Adrenal gland (tissue), 12 donors: ENCODE measurements around the gene TRAF2. TPM values are rescaled to one million over a fixed set of nuclear protein-coding genes. Genes with fewer than 3 reads are reported as not detected.
A peak's percentile ranks its signal among the peaks of the same experiment; 100 is the strongest.

Experiments
- DNase-seq, 7 donors: peaks; one replicate each; pipeline ENCODE4 v3.0.0-alpha.2; 2019 to 2020
- H3K27ac ChIP-seq, 5 donors: fragments of 200-600 bp; sonication (generic) in 4 of 5; 1 replicate in 3 of 5; 2 replicates in 2 of 5; pipeline versions ENCODE4 v1.5.1 to v1.8.0; 2016 to 2020; ENCODE audit warnings: mild to moderate bottlenecking in 1 of 5
- H3K27me3 ChIP-seq: fragments of 200-600 bp; 2 replicates; pipeline ENCODE4 v1.8.0; 2021
- H3K36me3 ChIP-seq, 2 donors: fragments of 200-600 bp; replicated peaks in 1 of 2; 1 replicate in 1 of 2; 2 replicates in 1 of 2; pipeline versions ENCODE4 v1.5.1 to v1.8.0; 2018 to 2022
- H3K4me1 ChIP-seq, 2 donors: fragments of 200-600 bp; replicated peaks in 1 of 2; 1 replicate in 1 of 2; 2 replicates in 1 of 2; pipeline versions ENCODE4 v1.5.1 to v1.8.0; 2018 to 2021
- H3K4me3 ChIP-seq, 4 donors: fragments of 200-600 bp; sonication (generic) in 3 of 4; one replicate each; pipeline ENCODE4 v1.5.1; 2016 to 2018
- H3K9me3 ChIP-seq, 3 donors: fragments of 200-600 bp; sonication (generic) in 1 of 3; replicated peaks in 1 of 3; 1 replicate in 2 of 3; 2 replicates in 1 of 3; pipeline versions ENCODE4 v1.5.1 to v1.8.0; 2016 to 2021
- POLR2A ChIP-seq, 2 donors: fragments of 450-650 bp; IDR thresholded peaks; one replicate each; pipeline ENCODE4 v1.6.1; 2017; ENCODE audit warnings: antibody characterized with exemption in 2 of 2, mild to moderate bottlenecking in 2 of 2, moderate library complexity in 1 of 2
- WGBS, 4 donors: extraction: QIAGEN DNeasy Blood & Tissue Kit in 2 of 4; methylation state at CpG; one replicate each; pipeline versions ENCODE4 v1.1.5 to v1.1.7; 2013 to 2017; 5-methylcytosine and 5-hydroxymethylcytosine counted together
- intact Hi-C, 2 donors: fragments of 100-400 bp; cut with DNase I; formaldehyde crosslinking; loops; one replicate each; pipeline versions ENCODE4 v1.14.1 to v1.15.0; 2022 to 2023
- polyA plus RNA-seq, 3 donors: library from polyadenylated mRNA; stranded (reverse); fragments of 200-250 nt in 2 of 3; fragments of 350-450 nt in 1 of 3; fragmentation: Illumina TruSeq in 1 of 3; extraction: RNeasy Lipid Tissue Mini Kit (QIAGEN cat#74804) in 1 of 3; gene quantifications; one replicate each; pipeline ENCODE4 v1.2.3, GENCODE V29; 2013 to 2014
- total RNA-seq, 9 donors: library from RNA; depleted of rRNA in 4 of 9; stranded (reverse); fragments of >200 nt in 4 of 9; fragments of 120-200 nt in 1 of 9; fragmentation: NEBNext Ultra II Directional in 1 of 9; extraction: Animal tissue kit (Norgen Biotek cat#: 25700) in 1 of 9; gene quantifications; one replicate each; pipeline versions ENCODE4 v1.1.0 to v1.2.4, GENCODE V29; 2013 to 2023
- TF ChIP-seq, protein P1 (sequence below), 6 experiments: fragments of 450-650 bp in 4 of 6; fragments of 200-600 bp in 2 of 6; sonication (generic) in 1 of 6; IDR thresholded peaks; 1 replicate in 5 of 6; 2 replicates in 1 of 6; pipeline versions ENCODE4 v1.5.1 to v1.8.0; 2016 to 2021; ENCODE audit warnings: antibody characterized with exemption in 6 of 6, mild to moderate bottlenecking in 2 of 6, moderate library complexity in 1 of 6
- donor health status: healthy with polysubstance abuse.
- donor health status: Bipolar disorder and iron deficiency.
- donor health status: DM: yes; HTN: yes; CAD: no.
- donor health status: DM: no; HTN: no; CAD: no.
- donor health status: DM: no; HTN: no; CAD: no.
- donor health status: DM: yes; HTN: yes; CAD: no.

Gene TRAF2
- total and polyA plus RNA-seq, 12 donors, result 3.4 to 24.7 (median 10.6) TPM

DNA sequence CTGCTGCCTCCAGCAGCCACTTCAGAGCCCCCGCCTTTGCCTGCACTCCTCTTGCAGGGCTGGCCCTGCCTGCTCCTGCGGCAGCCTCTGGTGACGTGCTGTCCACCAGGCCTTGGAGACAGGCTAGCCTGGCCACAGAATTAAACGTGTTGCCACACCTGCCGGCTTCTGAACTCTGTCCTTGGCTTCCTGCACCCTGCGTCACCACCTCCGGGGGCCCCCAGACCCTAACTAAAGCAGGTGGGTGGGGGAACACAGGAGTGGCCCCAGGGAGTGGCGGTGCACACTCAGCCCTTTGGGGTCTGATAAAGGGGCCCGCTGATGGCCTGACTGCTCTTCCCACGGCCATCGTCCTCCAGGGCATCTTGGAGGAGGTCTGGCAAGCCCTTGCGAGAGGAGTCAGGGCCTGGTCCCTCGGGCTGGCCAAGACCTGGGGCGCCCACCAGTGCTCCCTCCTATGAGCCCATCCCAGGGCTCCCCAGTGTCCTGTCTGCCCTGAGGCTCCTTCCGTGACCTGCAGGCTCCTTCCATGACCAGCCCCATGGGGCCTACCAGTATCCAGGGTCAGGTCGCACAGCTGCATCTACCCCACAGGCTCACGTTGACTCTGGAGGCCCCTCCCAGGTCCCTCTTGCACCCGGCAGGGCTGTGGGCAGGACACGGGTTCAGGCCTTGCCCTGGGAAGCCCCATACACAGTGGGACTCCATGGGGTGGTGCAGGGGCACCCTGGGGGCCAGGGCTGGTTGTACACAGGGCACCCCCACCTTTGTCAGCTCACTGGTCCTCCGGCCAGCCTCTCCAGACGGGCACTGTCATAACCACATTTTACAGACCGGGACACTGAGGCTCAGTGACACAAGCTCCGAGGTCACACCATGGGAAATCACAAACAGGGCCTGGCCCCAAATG, 35.2 kb upstream of the TRAF2 start:
- H3K27ac ChIP-seq, result peak overlapping the region in 1 of 5 donors; percentile 62
- H3K4me3 ChIP-seq, result no peak overlapping the region
- TF ChIP-seq POLR2A (IDR thresholded peaks at IDR 0.05), result no peak
- TF ChIP-seq, protein P1, sequence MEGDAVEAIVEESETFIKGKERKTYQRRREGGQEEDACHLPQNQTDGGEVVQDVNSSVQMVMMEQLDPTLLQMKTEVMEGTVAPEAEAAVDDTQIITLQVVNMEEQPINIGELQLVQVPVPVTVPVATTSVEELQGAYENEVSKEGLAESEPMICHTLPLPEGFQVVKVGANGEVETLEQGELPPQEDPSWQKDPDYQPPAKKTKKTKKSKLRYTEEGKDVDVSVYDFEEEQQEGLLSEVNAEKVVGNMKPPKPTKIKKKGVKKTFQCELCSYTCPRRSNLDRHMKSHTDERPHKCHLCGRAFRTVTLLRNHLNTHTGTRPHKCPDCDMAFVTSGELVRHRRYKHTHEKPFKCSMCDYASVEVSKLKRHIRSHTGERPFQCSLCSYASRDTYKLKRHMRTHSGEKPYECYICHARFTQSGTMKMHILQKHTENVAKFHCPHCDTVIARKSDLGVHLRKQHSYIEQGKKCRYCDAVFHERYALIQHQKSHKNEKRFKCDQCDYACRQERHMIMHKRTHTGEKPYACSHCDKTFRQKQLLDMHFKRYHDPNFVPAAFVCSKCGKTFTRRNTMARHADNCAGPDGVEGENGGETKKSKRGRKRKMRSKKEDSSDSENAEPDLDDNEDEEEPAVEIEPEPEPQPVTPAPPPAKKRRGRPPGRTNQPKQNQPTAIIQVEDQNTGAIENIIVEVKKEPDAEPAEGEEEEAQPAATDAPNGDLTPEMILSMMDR (IDR thresholded peaks at IDR 0.05), result no peak
- no peaks in the 10 kb centered on the region for H3K9me3 ChIP-seq
- DNase-seq, result peak in 3 of 7 donors; percentile 31 to 40 (median 36)
- WGBS, 4 donors, result 81 to 86% (median 83%) methylated on average over 9 to 23 of the region's 23 CpGs
- intact Hi-C loops, result loop anchor here in 1 of 2 donors (10.0 kb wide), 1 partner anchor 94 kb away; the partner anchor contains the start of genes C8G and FBXW5
- peaks cover 14 to 25% of the 10 kb centered on the region in 2 donors for H3K4me1 ChIP-seq
- no peaks in the 10 kb centered on the region for H3K27me3 ChIP-seq
- peaks cover 0 to 10% of the 10 kb centered on the region in 2 donors for H3K36me3 ChIP-seq

DNA sequence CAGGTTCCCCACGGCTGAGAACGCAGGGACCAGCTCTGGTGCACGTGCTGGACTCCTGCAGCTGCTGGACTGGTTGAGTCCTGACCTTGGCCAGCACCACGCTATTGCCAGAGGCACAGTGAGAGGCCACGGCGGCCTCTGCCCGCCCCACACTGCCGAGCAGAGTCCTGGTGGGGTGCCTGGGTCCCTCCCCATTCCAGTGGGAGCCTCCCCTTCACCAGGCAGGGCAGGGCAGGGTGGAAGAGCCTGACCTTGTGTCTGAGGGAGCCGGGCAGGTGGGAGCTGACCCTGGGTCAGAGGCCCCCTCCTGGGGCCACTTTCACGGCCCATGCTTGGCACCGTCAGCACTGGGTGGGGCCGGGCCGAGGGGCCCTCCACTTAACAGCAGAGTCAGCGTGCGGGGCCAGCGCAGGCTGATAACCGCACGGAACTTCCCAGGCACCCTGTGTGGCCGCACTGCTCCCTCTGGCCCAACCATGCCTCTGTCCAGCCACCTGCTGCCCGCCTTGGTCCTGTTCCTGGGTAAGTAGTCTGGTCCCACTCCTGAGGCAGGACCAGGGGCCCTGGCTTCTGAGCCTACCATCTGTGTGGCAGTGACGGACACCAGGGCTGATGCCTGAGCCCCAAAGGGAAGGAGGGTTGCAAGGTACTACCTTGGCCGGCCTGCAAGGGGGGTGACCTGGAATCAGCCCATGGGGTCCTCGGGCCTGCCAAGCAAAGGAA, 34.2 kb upstream of the TRAF2 start, which contains the start of gene MAMDC4:
MAMDC4 (plus strand) TSS at position 406 of the 723 bp plus-strand sequence; CDS start at position 477, 71 bp downstream.
- TF ChIP-seq, protein P1 (IDR thresholded peaks at IDR 0.05), result no peak
- peak in 1 of 2 donors; percentile 35 for TF ChIP-seq POLR2A (IDR thresholded peaks at IDR 0.05)
- no peaks in the 10 kb centered on the region for H3K9me3 ChIP-seq
- no peak within 1 kb of the TSS for H3K4me3 ChIP-seq
- no peaks in the 10 kb centered on the region for H3K27me3 ChIP-seq
- peak; percentile 53 to 90 (median 80) for DNase-seq
- 40 to 56% (median 45%) methylated on average over 1 to 23 of the region's 23 CpGs for WGBS, 4 donors
- intact Hi-C loops, result loop anchor here in 1 of 2 donors (10.0 kb wide), 1 partner anchor 93 kb away; the partner anchor contains the start of genes C8G and FBXW5
- peaks cover 14 to 25% of the 10 kb centered on the region in 2 donors for H3K4me1 ChIP-seq
- H3K36me3 ChIP-seq, result peaks cover 0 to 10% of the 10 kb centered on the region in 2 donors
- H3K27ac ChIP-seq, result peak within 1 kb of the TSS in 1 of 5 donors; percentile 62

DNA sequence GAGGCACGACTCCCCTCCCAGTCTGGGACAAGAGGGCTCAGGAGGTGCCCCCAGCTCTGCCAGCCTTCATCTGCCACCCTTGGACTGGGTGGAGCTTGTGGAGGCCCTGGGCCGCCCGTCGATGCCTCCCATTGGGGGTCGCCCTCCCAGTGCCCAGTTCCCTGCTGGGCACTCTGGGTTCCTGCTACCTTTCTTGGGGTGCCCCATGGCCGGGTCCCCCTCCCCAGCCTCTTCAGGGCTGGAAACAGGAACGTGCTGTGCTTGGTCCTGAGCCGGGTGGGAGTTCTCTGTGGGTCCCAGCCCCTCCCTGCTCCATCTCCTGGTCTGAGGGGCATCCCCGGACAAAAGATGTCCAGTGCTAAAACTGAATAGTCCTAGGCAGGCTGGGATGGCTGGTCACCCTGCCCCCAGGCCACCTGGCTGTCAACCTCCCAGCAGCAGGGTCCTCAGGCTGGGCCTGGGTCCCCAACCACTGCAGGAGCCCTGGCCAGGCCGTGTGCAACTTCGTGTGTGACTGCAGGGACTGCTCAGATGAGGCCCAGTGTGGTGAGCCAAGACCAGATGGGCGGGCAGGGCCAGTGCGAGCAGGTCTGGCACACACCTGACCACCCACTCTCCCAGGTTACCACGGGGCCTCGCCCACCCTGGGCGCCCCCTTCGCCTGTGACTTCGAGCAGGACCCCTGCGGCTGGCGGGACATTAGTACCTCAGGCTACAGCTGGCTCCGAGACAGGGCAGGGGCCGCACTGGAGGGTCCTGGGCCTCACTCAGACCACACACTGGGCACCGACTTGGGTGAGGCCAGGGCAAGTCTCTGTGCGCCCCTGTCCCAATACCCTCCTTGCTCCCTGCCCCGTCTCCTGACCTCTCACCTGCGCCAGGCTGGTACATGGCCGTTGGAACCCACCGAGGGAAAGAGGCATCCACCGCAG, 33.4 kb upstream of the TRAF2 start:
- peaks cover 14 to 25% of the 10 kb centered on the region in 2 donors for H3K4me1 ChIP-seq
- H3K36me3 ChIP-seq, result peaks cover 0 to 10% of the 10 kb centered on the region in 2 donors
- H3K9me3 ChIP-seq, result no peaks in the 10 kb centered on the region
- 80 to 88% (median 86%) methylated on average over 8 to 29 of the region's 29 CpGs for WGBS, 4 donors
- H3K4me3 ChIP-seq, result no peak overlapping the region
- H3K27ac ChIP-seq, result no peak overlapping the region
- H3K27me3 ChIP-seq, result no peaks in the 10 kb centered on the region
- no peak for TF ChIP-seq POLR2A (IDR thresholded peaks at IDR 0.05)
- TF ChIP-seq, protein P1 (IDR thresholded peaks at IDR 0.05), result no peak
- intact Hi-C loops, result loop anchor here in 1 of 2 donors (10.0 kb wide), 1 partner anchor 92 kb away; the partner anchor contains the start of genes C8G and FBXW5
- peak in 6 of 7 donors; percentile 10 to 52 (median 25) for DNase-seq
